ENCODE results near the gene SDHD.
A peak's percentile ranks its signal among the peaks of the same experiment; 100 is the strongest.

DNA sequence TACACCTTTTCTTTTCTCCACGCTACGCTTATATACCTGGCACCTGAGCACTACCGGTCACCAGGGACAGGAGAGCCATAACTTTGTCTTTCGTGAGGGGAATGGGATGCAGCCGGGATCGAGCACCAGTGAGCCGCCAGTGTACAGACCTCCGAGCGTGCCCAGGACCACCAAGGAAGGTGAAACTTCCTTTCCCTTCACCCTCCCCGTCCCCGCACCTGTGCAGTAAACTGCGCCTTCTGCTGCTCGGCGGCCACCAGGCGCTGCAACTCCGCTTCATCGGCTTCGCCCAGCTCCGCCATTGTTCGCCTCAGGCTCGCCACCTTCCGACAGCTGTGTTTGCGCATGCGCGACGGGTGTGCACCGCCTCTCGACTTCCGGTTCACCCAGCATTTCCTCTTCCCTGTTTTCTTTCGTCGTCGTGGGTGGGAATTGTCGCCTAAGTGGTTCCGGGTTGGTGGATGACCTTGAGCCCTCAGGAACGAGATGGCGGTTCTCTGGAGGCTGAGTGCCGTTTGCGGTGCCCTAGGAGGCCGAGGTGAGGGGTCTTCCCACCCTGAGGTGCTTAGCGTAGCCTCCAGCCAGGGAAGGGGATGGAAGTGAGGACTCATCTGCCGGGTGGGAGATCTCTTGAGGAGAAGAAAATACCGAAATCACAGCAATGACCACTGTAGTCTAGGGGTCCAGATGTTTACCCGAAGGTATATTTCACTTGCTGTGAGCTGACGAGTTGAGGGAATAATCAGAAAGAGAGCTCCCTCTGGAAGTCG, at the start of gene SDHD, which contains the start of gene TIMM8B:
- TF ChIP-seq, protein P1, sequence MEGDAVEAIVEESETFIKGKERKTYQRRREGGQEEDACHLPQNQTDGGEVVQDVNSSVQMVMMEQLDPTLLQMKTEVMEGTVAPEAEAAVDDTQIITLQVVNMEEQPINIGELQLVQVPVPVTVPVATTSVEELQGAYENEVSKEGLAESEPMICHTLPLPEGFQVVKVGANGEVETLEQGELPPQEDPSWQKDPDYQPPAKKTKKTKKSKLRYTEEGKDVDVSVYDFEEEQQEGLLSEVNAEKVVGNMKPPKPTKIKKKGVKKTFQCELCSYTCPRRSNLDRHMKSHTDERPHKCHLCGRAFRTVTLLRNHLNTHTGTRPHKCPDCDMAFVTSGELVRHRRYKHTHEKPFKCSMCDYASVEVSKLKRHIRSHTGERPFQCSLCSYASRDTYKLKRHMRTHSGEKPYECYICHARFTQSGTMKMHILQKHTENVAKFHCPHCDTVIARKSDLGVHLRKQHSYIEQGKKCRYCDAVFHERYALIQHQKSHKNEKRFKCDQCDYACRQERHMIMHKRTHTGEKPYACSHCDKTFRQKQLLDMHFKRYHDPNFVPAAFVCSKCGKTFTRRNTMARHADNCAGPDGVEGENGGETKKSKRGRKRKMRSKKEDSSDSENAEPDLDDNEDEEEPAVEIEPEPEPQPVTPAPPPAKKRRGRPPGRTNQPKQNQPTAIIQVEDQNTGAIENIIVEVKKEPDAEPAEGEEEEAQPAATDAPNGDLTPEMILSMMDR (IDR thresholded peaks at IDR 0.05): peak in 3 of 6 experiments; percentile 9 to 37 (median 29)
- peak in 1 of 2 donors; percentile 73 for TF ChIP-seq POLR2A (IDR thresholded peaks at IDR 0.05)

Data from thyroid gland (tissue), 4 donors.